HEK293T (cell line): Measurements from ENCODE around the gene POLR1A.

ENCODE experiments used
- CTCF ChIA-PET: fragments of 350-600 bp; formaldehyde crosslinking; extraction: SDS; loops from one replicate; lab custom pipeline; 2021; ENCODE audit warnings: antibody characterized with exemption, inconsistent platforms; lab: Yijun Ruan, JAX
- POLR2A ChIA-PET: fragments of 350-600 bp; formaldehyde crosslinking; extraction: SDS; loops from one replicate; lab custom pipeline; 2020; ENCODE audit warnings: antibody characterized with exemption, inconsistent platforms; lab: Yijun Ruan, JAX
- DNase-seq: peaks from one replicate; pipeline ENCODE4 v3.0.0; 2012; ENCODE audit warnings: mixed read lengths; ENCODE audit errors: extremely low spot score
- ARNT ChIP-seq: fragments of 450-650 bp; IDR thresholded peaks from 2 replicates; pipeline ENCODE4 v1.6.1; 2017; ENCODE audit warnings: mild to moderate bottlenecking
- BHLHE40 ChIP-seq: fragments of 450-650 bp; IDR thresholded peaks from 2 replicates; pipeline ENCODE4 v1.6.1; 2016; ENCODE audit warnings: mild to moderate bottlenecking, moderate library complexity, borderline replicate concordance
- CTBP1 ChIP-seq: fragments of 450-650 bp; IDR thresholded peaks from 2 replicates; pipeline ENCODE4 v1.6.1; 2016; ENCODE audit warnings: borderline replicate concordance
- ELF4 ChIP-seq: fragments of 450-650 bp; IDR thresholded peaks from 2 replicates; pipeline ENCODE4 v1.6.1; 2017; ENCODE audit warnings: antibody characterized with exemption
- FOXA1 ChIP-seq: fragments of 450-650 bp; IDR thresholded peaks from 2 replicates; pipeline ENCODE4 v1.6.1; 2016; ENCODE audit warnings: mild to moderate bottlenecking
- FOXK2 ChIP-seq: fragments of 450-650 bp; IDR thresholded peaks from 2 replicates; pipeline ENCODE4 v1.6.1; 2016; ENCODE audit warnings: mild to moderate bottlenecking
- FOXM1 ChIP-seq: fragments of 450-650 bp; IDR thresholded peaks from 2 replicates; pipeline ENCODE4 v1.6.1; 2017; ENCODE audit warnings: mild to moderate bottlenecking, borderline replicate concordance
- HDGF ChIP-seq: fragments of 450-650 bp; IDR thresholded peaks from 2 replicates; pipeline ENCODE4 v1.6.1; 2017; ENCODE audit warnings: antibody characterized with exemption, borderline replicate concordance
- L3MBTL2 ChIP-seq: fragments of 450-650 bp; conservative IDR thresholded peaks from 2 replicates; pipeline ENCODE4 v1.6.1; 2016; ENCODE audit warnings: mild to moderate bottlenecking
- LEF1 ChIP-seq: fragments of 450-650 bp; IDR thresholded peaks from 2 replicates; pipeline ENCODE4 v1.6.1; 2017; ENCODE audit warnings: mild to moderate bottlenecking, borderline replicate concordance
- NFRKB ChIP-seq: fragments of 450-650 bp; IDR thresholded peaks from 2 replicates; pipeline ENCODE4 v1.6.1; 2016; ENCODE audit warnings: mild to moderate bottlenecking, moderate library complexity
- SP1 ChIP-seq: fragments of 450-650 bp; IDR thresholded peaks from 2 replicates; pipeline ENCODE4 v1.6.1; 2017
- SUZ12 ChIP-seq: fragments of 450-650 bp; IDR thresholded peaks from 2 replicates; pipeline ENCODE4 v1.6.1; 2016; ENCODE audit warnings: mild to moderate bottlenecking
- TARDBP ChIP-seq: fragments of 450-650 bp; IDR thresholded peaks from 2 replicates; pipeline ENCODE4 v1.6.1; 2016
- ZNF384 ChIP-seq: fragments of 450-650 bp; IDR thresholded peaks from 2 replicates; pipeline ENCODE4 v1.6.1; 2016
- TF ChIP-seq, protein P1 (sequence below): fragments of 450-650 bp; IDR thresholded peaks from 2 replicates; pipeline ENCODE4 v1.6.1; 2016

POLR1A gene

DNA sequence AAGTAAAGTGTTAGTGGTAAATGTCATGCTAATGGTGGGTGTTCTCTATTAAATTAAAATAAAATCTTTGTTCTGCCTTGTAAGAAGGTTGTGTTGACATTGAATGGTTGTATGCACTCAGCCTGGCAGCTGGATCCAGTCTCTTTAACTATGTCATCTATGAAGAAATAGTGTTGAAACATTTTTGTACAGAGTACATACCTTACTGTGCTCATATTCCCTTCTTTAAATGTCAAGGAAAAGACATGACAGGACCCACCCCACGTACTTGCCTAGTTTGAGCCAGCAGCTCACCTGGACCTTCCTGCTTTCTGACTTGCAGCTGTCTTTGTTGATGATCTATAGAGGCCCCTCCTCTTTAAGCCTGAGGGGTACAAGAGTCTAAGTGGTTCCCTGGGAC lies 131.3 kb downstream of the POLR1A start:
- no peak for DNase-seq
- ChIA-PET CTCF (no interaction called here), POLR2A (no interaction called here)
- TF ChIP-seq, protein P1, sequence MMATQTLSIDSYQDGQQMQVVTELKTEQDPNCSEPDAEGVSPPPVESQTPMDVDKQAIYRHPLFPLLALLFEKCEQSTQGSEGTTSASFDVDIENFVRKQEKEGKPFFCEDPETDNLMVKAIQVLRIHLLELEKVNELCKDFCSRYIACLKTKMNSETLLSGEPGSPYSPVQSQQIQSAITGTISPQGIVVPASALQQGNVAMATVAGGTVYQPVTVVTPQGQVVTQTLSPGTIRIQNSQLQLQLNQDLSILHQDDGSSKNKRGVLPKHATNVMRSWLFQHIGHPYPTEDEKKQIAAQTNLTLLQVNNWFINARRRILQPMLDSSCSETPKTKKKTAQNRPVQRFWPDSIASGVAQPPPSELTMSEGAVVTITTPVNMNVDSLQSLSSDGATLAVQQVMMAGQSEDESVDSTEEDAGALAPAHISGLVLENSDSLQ, result no peak
- TF ChIP-seq FOXK2 (no peak), FOXM1 (no peak), BHLHE40 (no peak), FOXA1 (no peak), SUZ12 (no peak), ARNT (no peak), ELF4 (no peak), SP1 (no peak), LEF1 (no peak), L3MBTL2 (no peak), HDGF (no peak), NFRKB (no peak), CTBP1 (no peak), ZNF384 (no peak), TARDBP (no peak)

DNA sequence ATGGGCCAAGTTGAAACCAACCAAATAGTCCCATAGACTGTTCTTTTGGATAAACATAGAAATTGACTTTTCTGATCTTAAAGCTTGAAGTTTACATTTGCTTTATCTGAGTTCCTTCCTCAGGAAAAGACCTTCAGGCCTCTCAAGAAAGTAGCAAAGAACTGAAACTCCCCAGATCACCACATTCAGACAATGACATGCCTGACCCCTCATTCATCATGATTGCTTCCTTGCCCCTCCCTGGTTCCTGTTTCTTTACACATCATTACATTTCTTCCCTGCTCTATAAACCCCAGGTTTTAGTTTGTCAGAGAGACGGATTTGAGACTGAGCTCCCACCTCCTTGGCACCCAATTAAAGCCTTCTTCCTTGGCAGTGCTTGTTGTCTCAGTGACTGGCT lies 133.3 kb downstream of the POLR1A start:
- ChIA-PET CTCF (no interaction called here), POLR2A (no interaction called here)
- DNase-seq, result no peak
- TF ChIP-seq CTBP1, result no peak

DNA sequence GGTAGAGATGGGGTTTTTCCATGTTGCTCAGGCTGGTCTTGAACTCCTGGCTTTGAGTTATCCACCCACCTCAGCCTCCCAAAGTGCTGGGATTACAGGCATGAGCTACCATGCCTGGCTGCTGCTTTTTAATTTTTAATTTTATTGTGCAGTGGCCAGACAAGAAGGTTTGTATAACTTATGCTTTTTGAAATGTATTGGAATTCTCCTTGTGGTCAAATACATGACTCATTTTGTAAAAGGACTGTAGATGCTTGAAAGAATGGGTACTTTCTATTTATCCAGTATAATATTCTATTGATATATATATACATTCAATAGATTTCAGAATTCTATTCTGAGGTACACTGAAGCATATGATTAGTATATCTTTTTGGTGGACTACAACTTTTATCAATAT lies 134.3 kb downstream of the POLR1A start:
- TF ChIP-seq FOXA1 (no peak), LEF1 (no peak), CTBP1 (no peak), BHLHE40 (no peak), SUZ12 (no peak)
- ChIA-PET POLR2A (no interaction called here), CTCF (no interaction called here)
- DNase-seq, result no peak
